HepG2 (cell line): ENCODE data around the gene NKD1. TPM values are rescaled to one million over a fixed set of nuclear protein-coding genes. Genes with fewer than 3 reads are reported as not detected.
A peak's percentile ranks its signal among the peaks of the same experiment; 100 is the strongest.

Source experiments
- DNMT1 ChIP-seq: sonication (generic); formaldehyde crosslinking; IDR thresholded peaks from 2 replicates; pipeline ENCODE4 v1.5.1; 2020; ENCODE audit warnings: mild to moderate bottlenecking, missing genetic modification reagents
- FOXP1 ChIP-seq, 2 experiments: fragments of 450-650 bp in 1 of 2; IDR thresholded peaks; 2 replicates each; pipeline ENCODE4 v1.6.1; 2017 to 2018; ENCODE audit warnings: antibody characterized with exemption in 1 of 2
- GABPB1 ChIP-seq: IDR thresholded peaks from 2 replicates; pipeline ENCODE4 v1.6.1; 2016; ENCODE audit warnings: mild to moderate bottlenecking, missing genetic modification reagents, moderate library complexity, missing compliant biosample characterization
- GATAD2A ChIP-seq: IDR thresholded peaks from 2 replicates; pipeline ENCODE4 v1.6.1; 2016
- KMT2B ChIP-seq: IDR thresholded peaks from 2 replicates; pipeline ENCODE4 v1.6.1; 2016; ENCODE audit warnings: missing genetic modification reagents, missing compliant biosample characterization
- NFKB2 ChIP-seq: sonication (generic); formaldehyde crosslinking; IDR thresholded peaks from 2 replicates; pipeline ENCODE4 v1.4.0; 2020; ENCODE audit warnings: missing genetic modification reagents, borderline replicate concordance
- NFKBIZ ChIP-seq: IDR thresholded peaks from 2 replicates; pipeline ENCODE4 v1.6.1; 2018; ENCODE audit warnings: missing genetic modification reagents, missing compliant biosample characterization
- NR2F2 ChIP-seq: IDR thresholded peaks from 2 replicates; pipeline ENCODE4 v1.6.1; 2012; ENCODE audit warnings: low read depth, inconsistent platforms, borderline replicate concordance
- PAF1 ChIP-seq: IDR thresholded peaks from 2 replicates; pipeline ENCODE4 v1.6.1; 2016; ENCODE audit warnings: missing genetic modification reagents, missing compliant biosample characterization
- PBX2 ChIP-seq: IDR thresholded peaks from 2 replicates; pipeline ENCODE4 v1.6.1; 2016; ENCODE audit warnings: control low read depth
- SRSF1 ChIP-seq: fragments of 200-400 bp; formaldehyde crosslinking; optimal IDR thresholded peaks from 2 replicates; pipeline ENCODE3; 2017; ENCODE audit warnings: mild to moderate bottlenecking, low read depth, low read length, moderate library complexity
- SRSF9 ChIP-seq: fragments of 200-400 bp; formaldehyde crosslinking; IDR thresholded peaks from 2 replicates; pipeline ENCODE4 v1.6.1; 2018; ENCODE audit warnings: borderline replicate concordance, mild to moderate bottlenecking, low read depth, low read length; ENCODE audit not compliant: insufficient read depth, poor library complexity, severe bottlenecking
- THAP8 ChIP-seq: sonication (generic); formaldehyde crosslinking; IDR thresholded peaks from 2 replicates; pipeline ENCODE4 v1.5.1; 2020; ENCODE audit warnings: missing genetic modification reagents, mild to moderate bottlenecking, borderline replicate concordance
- TP53 ChIP-seq: sonication (generic); formaldehyde crosslinking; conservative IDR thresholded peaks from 2 replicates; pipeline ENCODE4 v1.4.0; 2020; ENCODE audit warnings: missing genetic modification reagents
- ZBTB25 ChIP-seq: IDR thresholded peaks from 2 replicates; pipeline ENCODE4 v1.6.1; 2018; ENCODE audit warnings: missing genetic modification reagents
- ZFP37 ChIP-seq: sonication (generic); formaldehyde crosslinking; IDR thresholded peaks from 2 replicates; pipeline ENCODE4 v1.4.0; 2020; ENCODE audit warnings: missing genetic modification reagents, borderline replicate concordance
- ZNF296 ChIP-seq: sonication (generic); formaldehyde crosslinking; conservative IDR thresholded peaks from 2 replicates; pipeline ENCODE4 v1.5.0; 2020; ENCODE audit warnings: mild to moderate bottlenecking, missing genetic modification reagents
- ZNF3 ChIP-seq: IDR thresholded peaks from 2 replicates; pipeline ENCODE4 v1.7.0; 2017; ENCODE audit warnings: inconsistent platforms
- ZNF317 ChIP-seq: sonication (generic); formaldehyde crosslinking; IDR thresholded peaks from 2 replicates; pipeline ENCODE4 v1.5.0; 2020; ENCODE audit warnings: mild to moderate bottlenecking, missing genetic modification reagents
- ZNF335 ChIP-seq: sonication (generic); formaldehyde crosslinking; IDR thresholded peaks from 2 replicates; pipeline ENCODE4 v1.4.0; 2020; ENCODE audit warnings: missing genetic modification reagents
- ZNF414 ChIP-seq: sonication (generic); formaldehyde crosslinking; IDR thresholded peaks from 2 replicates; pipeline ENCODE4 v1.5.0; 2020; ENCODE audit warnings: missing genetic modification reagents
- ZNF530 ChIP-seq: sonication (generic); formaldehyde crosslinking; IDR thresholded peaks from 2 replicates; pipeline ENCODE4 v1.5.0; 2020; ENCODE audit warnings: low read depth, mild to moderate bottlenecking, missing genetic modification reagents
- ZNF607 ChIP-seq: sonication (generic); formaldehyde crosslinking; IDR thresholded peaks from 2 replicates; pipeline ENCODE4 v1.5.1; 2020; ENCODE audit warnings: missing genetic modification reagents, mild to moderate bottlenecking, borderline replicate concordance
- ZNF770 ChIP-seq: sonication (generic); formaldehyde crosslinking; IDR thresholded peaks from 2 replicates; pipeline ENCODE4 v1.5.0; 2020; ENCODE audit warnings: mild to moderate bottlenecking, missing genetic modification reagents
- ZZZ3 ChIP-seq: sonication (generic); formaldehyde crosslinking; IDR thresholded peaks from 2 replicates; pipeline ENCODE4 v1.4.0; 2020; ENCODE audit warnings: missing genetic modification reagents, mild to moderate bottlenecking, borderline replicate concordance
- polyA plus RNA-seq, 8 experiments: library from polyadenylated mRNA; depleted of rRNA in 3 of 8; stranded (reverse) in 7 of 8; unstranded in 1 of 8; fragments of >200 nt; fragmentation: Illumina TruSeq in 4 of 8; extraction: Trizol in 4 of 8; gene quantifications; 2 replicates each; pipeline versions ENCODE4 v1.2.1 to v1.2.3, GENCODE V29; 2011 to 2016; ENCODE audit warnings: low read depth in 4 of 8, missing spikeins in 1 of 8, mixed read lengths in 1 of 8; ENCODE audit not compliant: insufficient read depth in 1 of 8
- total RNA-seq, 5 experiments: library from RNA; depleted of rRNA; stranded (reverse); fragments of >200 nt; fragmentation: Illumina TruSeq; extraction: Trizol; gene quantifications; 2 replicates each; pipeline ENCODE4 v1.2.3, GENCODE V29; 2016; ENCODE audit warnings: low read depth in 1 of 5

Gene NKD1
- total and polyA plus RNA-seq, 2 of the 13 experiments (the other 11 are each of a cell fraction or from before 2014, with no cell fraction given) = 70.4 to 121 TPM

- no peak for TF ChIP-seq SRSF9
- peak; percentile 63; the same call in 1 of the 2 replicates for TF ChIP-seq THAP8 (CRISPR knock-in tag)
- no peak for TF ChIP-seq ZZZ3
- no peak for TF ChIP-seq PBX2
- TF ChIP-seq GATAD2A (CRISPR knock-in tag) = peak; percentile 91
- peak; percentile 87 for TF ChIP-seq ZNF3 (CRISPR knock-in tag)
- TF ChIP-seq NR2F2 = peak; percentile 86
- TF ChIP-seq DNMT1 = no peak
- TF ChIP-seq NFKB2 = peak; percentile 49; the same call in 1 of the 2 replicates
- no peak for TF ChIP-seq ZFP37 (CRISPR knock-in tag)
- 0 out of 2 replicates have a peak, but pooled peaks have one; percentile 44 for TF ChIP-seq ZNF335
- no peak for TF ChIP-seq ZNF317 (CRISPR knock-in tag)
- TF ChIP-seq NFKBIZ (CRISPR knock-in tag) = peak; percentile 72; the same call in 1 of the 2 replicates
- no peak for TF ChIP-seq PAF1 (CRISPR knock-in tag)
- TF ChIP-seq ZNF770 (CRISPR knock-in tag) = 0 out of 2 replicates have a peak, but pooled peaks have one; percentile 8
- TF ChIP-seq ZBTB25 (CRISPR knock-in tag) = peak; percentile 80; the same call in 1 of the 2 replicates
- peak; percentile 39; the same call in 1 of the 2 replicates for TF ChIP-seq TP53 (CRISPR knock-in tag)
- TF ChIP-seq FOXP1 (IDR thresholded peaks at IDR 0.05) = no peak
- no peak; the same call in none of the 2 replicates for TF ChIP-seq FOXP1 (CRISPR knock-in tag; IDR thresholded peaks at IDR 0.05)
- TF ChIP-seq GABPB1 = peak; percentile 86
- TF ChIP-seq ZNF414 (CRISPR knock-in tag) = peak; percentile 89
- no peak for TF ChIP-seq ZNF296
- peak; percentile 55; the same call in 1 of the 2 replicates for TF ChIP-seq ZNF607
- TF ChIP-seq SRSF1 = peak; percentile 99
- TF ChIP-seq ZNF530 = no peak
- TF ChIP-seq KMT2B (CRISPR knock-in tag) = peak; percentile 49; the same call in 1 of the 2 replicates
Observed at GRCh38 chr16:50547340-50548124, 664 bp upstream of the NKD1 start (continued).
